ENCODE measurements around the gene AFG1L. TPM values are rescaled to one million over a fixed set of nuclear protein-coding genes. Genes with fewer than 3 reads are reported as not detected.
A peak's percentile ranks its signal among the peaks of the same experiment; 100 is the strongest.

AFG1L gene
- total RNA-seq, 1 donor from 2014 or later, result 13.3 TPM

GRCh38 chr6:108546079-108547049 is 251.5 kb downstream of the AFG1L start:
- H3K9me3 ChIP-seq (replicated peaks), result no peaks in the 10 kb centered on the region
- peaks cover 9% of the 10 kb centered on the region for H3K4me1 ChIP-seq
- no peak overlapping the region for H3K4me3 ChIP-seq
- H3K36me3 ChIP-seq, result no peaks in the 10 kb centered on the region
- no peak for TF ChIP-seq CTCF (IDR thresholded peaks at IDR 0.05; ENCODE audit: borderline replicate concordance)
- H3K27me3 ChIP-seq (ENCODE audit: low read depth), result no peaks in the 10 kb centered on the region
- H3K27ac ChIP-seq (replicated peaks), result no peak overlapping the region
- no peak for DNase-seq
- intact Hi-C loops (cut with micrococcal nuclease), result no loop called here

GRCh38 chr6:108549241-108549640 is 254.4 kb downstream of the AFG1L start:
- no peaks in the 10 kb centered on the region for H3K9me3 ChIP-seq (replicated peaks)
- H3K4me1 ChIP-seq, result no peaks in the 10 kb centered on the region
- DNase-seq, result no peak
- TF ChIP-seq CTCF (IDR thresholded peaks at IDR 0.05; ENCODE audit: borderline replicate concordance), result no peak
- H3K27me3 ChIP-seq (ENCODE audit: low read depth), result no peaks in the 10 kb centered on the region
- no peak overlapping the region for H3K4me3 ChIP-seq
- intact Hi-C loops (cut with micrococcal nuclease), result no loop called here
- H3K36me3 ChIP-seq, result no peaks in the 10 kb centered on the region
- no peak overlapping the region for H3K27ac ChIP-seq (replicated peaks)

- no peaks in the 10 kb centered on the region for H3K36me3 ChIP-seq
- no peak overlapping the region for H3K27ac ChIP-seq (replicated peaks)
- H3K4me1 ChIP-seq, result no peaks in the 10 kb centered on the region
- no peak overlapping the region for H3K4me3 ChIP-seq
- no peak for TF ChIP-seq CTCF (IDR thresholded peaks at IDR 0.05; ENCODE audit: borderline replicate concordance)
- DNase-seq, result no peak
- H3K9me3 ChIP-seq (replicated peaks), result no peaks in the 10 kb centered on the region
- intact Hi-C loops (cut with micrococcal nuclease), result no loop called here
- H3K27me3 ChIP-seq (ENCODE audit: low read depth), result no peaks in the 10 kb centered on the region
Observed at GRCh38 chr6:108549741-108550140, 254.9 kb downstream of the AFG1L start.

- Histone ChIP-seq H3K4me1 (no peaks in the 10 kb centered on the region), H3K9me3 (replicated peaks) (no peaks in the 10 kb centered on the region), H3K36me3 (no peaks in the 10 kb centered on the region), H3K27me3 (ENCODE audit: low read depth) (no peaks in the 10 kb centered on the region), H3K27ac (replicated peaks) (no peak overlapping the region), H3K4me3 (no peak overlapping the region)
- DNase-seq, result no peak
- intact Hi-C loops (cut with micrococcal nuclease), result no loop called here
- no peak for TF ChIP-seq CTCF (IDR thresholded peaks at IDR 0.05; ENCODE audit: borderline replicate concordance)
Observed at GRCh38 chr6:108550256-108550655, 255.4 kb downstream of the AFG1L start.

GRCh38 chr6:108555399-108556052 is 260.7 kb downstream of the AFG1L start:
- Histone ChIP-seq H3K27ac (replicated peaks) (peak overlapping the region; percentile 98), H3K27me3 (ENCODE audit: low read depth) (no peaks in the 10 kb centered on the region), H3K4me1 (peaks cover 35% of the 10 kb centered on the region), H3K36me3 (no peaks in the 10 kb centered on the region), H3K4me3 (no peak overlapping the region), H3K9me3 (replicated peaks) (no peaks in the 10 kb centered on the region)
- TF ChIP-seq CTCF (IDR thresholded peaks at IDR 0.05; ENCODE audit: borderline replicate concordance), result no peak
- intact Hi-C loops (cut with micrococcal nuclease), result loop anchor here (5.0 kb wide), 1 partner anchor 227 kb away; no protein-coding TSS in a partner anchor
- peak; percentile 65 for DNase-seq
